ENCODE measurements around the gene HTRA3. TPM values are rescaled to one million over a fixed set of nuclear protein-coding genes. Genes with fewer than 3 reads are reported as not detected.

HTRA3 gene
- total RNA-seq, 1 donor from 2014 or later, result 20.3 TPM

GRCh38 chr4:8247047-8247930 is 22.3 kb upstream of the HTRA3 start:
- DNase-seq (ENCODE audit: low spot score), result no peak

- no peak for DNase-seq (ENCODE audit: low spot score)
These were observed 21.5 kb upstream of the HTRA3 start for GRCh38 chr4:8248091-8248490.

- no peak for DNase-seq (ENCODE audit: low spot score)
These were observed 19.3 kb upstream of the HTRA3 start for GRCh38 chr4:8250227-8250626.

GRCh38 chr4:8250637-8251036 is 18.9 kb upstream of the HTRA3 start:
- no peak for DNase-seq (ENCODE audit: low spot score)

GRCh38 chr4:8251110-8251883 is 18.3 kb upstream of the HTRA3 start:
- DNase-seq (ENCODE audit: low spot score), result no peak

GRCh38 chr4:8252301-8253173 is 17.0 kb upstream of the HTRA3 start:
- DNase-seq (ENCODE audit: low spot score), result no peak

GRCh38 chr4:8254076-8254475 is 15.5 kb upstream of the HTRA3 start:
- DNase-seq (ENCODE audit: low spot score), result no peak

- DNase-seq (ENCODE audit: low spot score), result no peak
These were observed 13.7 kb upstream of the HTRA3 start for GRCh38 chr4:8255698-8256441.

GRCh38 chr4:8257854-8258253 is 11.7 kb upstream of the HTRA3 start:
- DNase-seq (ENCODE audit: low spot score), result no peak

- DNase-seq (ENCODE audit: low spot score), result no peak
These were observed 10.9 kb upstream of the HTRA3 start for GRCh38 chr4:8258552-8259212.

GRCh38 chr4:8259743-8260430 is 9.7 kb upstream of the HTRA3 start:
- no peak for DNase-seq (ENCODE audit: low spot score)

- peak; percentile 30 for DNase-seq (ENCODE audit: low spot score)
These were observed 8.9 kb upstream of the HTRA3 start for GRCh38 chr4:8260656-8261111.

GRCh38 chr4:8261851-8262535 is 7.6 kb upstream of the HTRA3 start:
- peak; percentile 44 for DNase-seq (ENCODE audit: low spot score)

GRCh38 chr4:8262637-8263322 is 6.8 kb upstream of the HTRA3 start:
- no peak for DNase-seq (ENCODE audit: low spot score)

- DNase-seq (ENCODE audit: low spot score), result no peak
These were observed 6.2 kb upstream of the HTRA3 start for GRCh38 chr4:8263397-8263796.

- DNase-seq (ENCODE audit: low spot score), result no peak
These were observed 5.4 kb upstream of the HTRA3 start for GRCh38 chr4:8264106-8264505.

- no peak for DNase-seq (ENCODE audit: low spot score)
These were observed 4.2 kb upstream of the HTRA3 start for GRCh38 chr4:8265171-8265929.

- DNase-seq (ENCODE audit: low spot score), result no peak
These were observed 3.5 kb upstream of the HTRA3 start for GRCh38 chr4:8266088-8266487.

All from mucosa of gallbladder (tissue), 1 donor.